Suppressor macrophage treated with lipopolysaccharide for 4 hours (primary cell): ENCODE results near the gene ARL13A.
A peak's percentile ranks its signal among the peaks of the same experiment; 100 is the strongest.
"Not testable (repeated sequence)": the region's sequence is repeated elsewhere in the genome, so short reads cannot be mapped to it uniquely, and the experiment has no call there.

ENCODE experiments used
- DNase-seq: peaks from one replicate; pipeline ENCODE4 v3.0.0-alpha.2; 2020

The ARL13A gene

GRCh38 chrX:100994352-100995281, 25.1 kb downstream of the ARL13A start:
- DNase-seq, result no peak

- DNase-seq, result peak; percentile 3
Observed at GRCh38 chrX:100995469-100995868, 26.0 kb downstream of the ARL13A start.

GRCh38 chrX:100999451-100999850, 29.9 kb downstream of the ARL13A start:
- DNase-seq, result no peak

GRCh38 chrX:101009090-101009489, 39.6 kb downstream of the ARL13A start:
- DNase-seq, result no peak

- DNase-seq, result not testable (repeated sequence)
Observed at GRCh38 chrX:101012031-101012430, 42.5 kb downstream of the ARL13A start.

- DNase-seq, result no peak
Observed at GRCh38 chrX:101022020-101022419, 52.5 kb downstream of the ARL13A start.

- no peak for DNase-seq
Observed at GRCh38 chrX:101025126-101025525, 55.6 kb downstream of the ARL13A start.

GRCh38 chrX:101028562-101028961, 59.1 kb downstream of the ARL13A start:
- DNase-seq, result no peak

GRCh38 chrX:101029665-101030064, 60.2 kb downstream of the ARL13A start:
- DNase-seq, result no peak

- DNase-seq, result no peak
Observed at GRCh38 chrX:101037231-101037630, 67.7 kb downstream of the ARL13A start.

GRCh38 chrX:101040197-101040596, 70.7 kb downstream of the ARL13A start:
- DNase-seq, result no peak
